A673 (cell line): ENCODE data around the gene HOXA1.

Source experiments
- EZH2 ChIP-seq: fragments of 200-600 bp; sonication (generic); IDR thresholded peaks from 2 replicates; pipeline ENCODE4 v1.6.1; 2017; ENCODE audit warnings: borderline replicate concordance, low read depth, mild to moderate bottlenecking, mixed read lengths, antibody characterized with exemption, low read length; ENCODE audit not compliant: poor library complexity, severe bottlenecking
- TF ChIP-seq, protein P1 (sequence below): fragments of 300-800, 200-600 bp; sonication (generic); conservative IDR thresholded peaks from 2 replicates; pipeline ENCODE4 v1.5.1; 2017; ENCODE audit warnings: low read depth, mild to moderate bottlenecking, antibody characterized with exemption, low read length, moderate library complexity, mixed read lengths

DNA sequence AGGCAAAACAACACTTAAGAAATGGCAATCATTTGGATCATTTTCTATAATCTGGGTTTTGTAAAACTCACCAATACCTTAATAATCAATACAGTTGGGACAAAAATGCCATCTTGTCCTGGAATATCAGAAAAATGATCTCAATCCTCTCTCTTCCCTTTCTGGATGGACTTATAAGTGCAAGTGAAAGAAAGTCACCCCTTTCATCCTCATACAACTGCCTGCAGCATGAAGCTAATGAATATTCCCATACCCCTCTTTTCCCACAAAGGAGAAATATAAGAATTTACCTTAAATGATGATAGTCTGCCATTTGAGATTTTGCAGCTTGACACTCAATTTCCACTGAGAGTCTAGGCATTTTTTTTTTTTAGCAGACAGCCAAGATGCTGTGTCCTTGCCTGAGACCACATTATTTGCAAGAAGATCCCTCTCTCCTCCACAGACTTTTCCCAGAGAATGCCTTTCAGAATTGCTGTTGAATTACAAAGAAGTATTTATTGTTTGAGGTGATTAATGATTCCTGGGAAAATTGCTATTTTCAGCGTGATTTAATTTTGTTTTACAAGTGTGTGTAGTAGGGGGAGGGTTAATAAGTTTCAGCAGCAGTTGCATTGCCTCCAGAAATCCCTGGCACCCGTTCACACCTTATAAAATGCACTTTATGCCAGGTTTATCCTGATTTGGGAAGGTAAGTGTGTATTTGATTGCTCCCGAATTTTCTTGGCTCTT is 31.0 kb upstream of the HOXA1 start:
- TF ChIP-seq, protein P1, sequence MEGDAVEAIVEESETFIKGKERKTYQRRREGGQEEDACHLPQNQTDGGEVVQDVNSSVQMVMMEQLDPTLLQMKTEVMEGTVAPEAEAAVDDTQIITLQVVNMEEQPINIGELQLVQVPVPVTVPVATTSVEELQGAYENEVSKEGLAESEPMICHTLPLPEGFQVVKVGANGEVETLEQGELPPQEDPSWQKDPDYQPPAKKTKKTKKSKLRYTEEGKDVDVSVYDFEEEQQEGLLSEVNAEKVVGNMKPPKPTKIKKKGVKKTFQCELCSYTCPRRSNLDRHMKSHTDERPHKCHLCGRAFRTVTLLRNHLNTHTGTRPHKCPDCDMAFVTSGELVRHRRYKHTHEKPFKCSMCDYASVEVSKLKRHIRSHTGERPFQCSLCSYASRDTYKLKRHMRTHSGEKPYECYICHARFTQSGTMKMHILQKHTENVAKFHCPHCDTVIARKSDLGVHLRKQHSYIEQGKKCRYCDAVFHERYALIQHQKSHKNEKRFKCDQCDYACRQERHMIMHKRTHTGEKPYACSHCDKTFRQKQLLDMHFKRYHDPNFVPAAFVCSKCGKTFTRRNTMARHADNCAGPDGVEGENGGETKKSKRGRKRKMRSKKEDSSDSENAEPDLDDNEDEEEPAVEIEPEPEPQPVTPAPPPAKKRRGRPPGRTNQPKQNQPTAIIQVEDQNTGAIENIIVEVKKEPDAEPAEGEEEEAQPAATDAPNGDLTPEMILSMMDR: no peak
- no peak for TF ChIP-seq EZH2
